ENCODE results near the gene ATAD1.
"Not testable (repeated sequence)": the region's sequence is repeated elsewhere in the genome, so short reads cannot be mapped to it uniquely, and the experiment has no call there.

Gene ATAD1

GRCh38 chr10:87753995-87754866 lies 63.8 kb downstream of the ATAD1 start:
- no peak for TF ChIP-seq CTCF (IDR thresholded peaks at IDR 0.05; ENCODE audit: insufficient read depth, low read depth, low read length, missing control alignments)
- no peak overlapping the region for H3K4me3 ChIP-seq (ENCODE audit: low read depth, low read length)
- no peak for DNase-seq (ENCODE audit: low read depth)

GRCh38 chr10:87752566-87752965 lies 65.5 kb downstream of the ATAD1 start:
- DNase-seq (ENCODE audit: low read depth), result no peak
- no peak overlapping the region for H3K4me3 ChIP-seq (ENCODE audit: low read depth, low read length)
- no peak for TF ChIP-seq CTCF (IDR thresholded peaks at IDR 0.05; ENCODE audit: insufficient read depth, low read depth, low read length, missing control alignments)

- no peak for DNase-seq (ENCODE audit: low read depth)
- TF ChIP-seq CTCF (IDR thresholded peaks at IDR 0.05; ENCODE audit: insufficient read depth, low read depth, low read length, missing control alignments), result no peak
- no peak overlapping the region for H3K4me3 ChIP-seq (ENCODE audit: low read depth, low read length)
Observed at GRCh38 chr10:87751274-87751673, 66.8 kb downstream of the ATAD1 start.

- no peak for TF ChIP-seq CTCF (IDR thresholded peaks at IDR 0.05; ENCODE audit: insufficient read depth, low read depth, low read length, missing control alignments)
- peak; percentile 12 for DNase-seq (ENCODE audit: low read depth)
- H3K4me3 ChIP-seq (ENCODE audit: low read depth, low read length), result no peak overlapping the region
Observed at GRCh38 chr10:87750817-87751216, 67.2 kb downstream of the ATAD1 start.

- no peak for TF ChIP-seq CTCF (IDR thresholded peaks at IDR 0.05; ENCODE audit: insufficient read depth, low read depth, low read length, missing control alignments)
- no peak for DNase-seq (ENCODE audit: low read depth)
- H3K4me3 ChIP-seq (ENCODE audit: low read depth, low read length), result no peak overlapping the region
Observed at GRCh38 chr10:87750001-87750671, 67.9 kb downstream of the ATAD1 start.

GRCh38 chr10:87748244-87748643 lies 69.8 kb downstream of the ATAD1 start:
- not testable (repeated sequence) for H3K4me3 ChIP-seq (ENCODE audit: low read depth, low read length); DNase-seq (ENCODE audit: low read depth)

GRCh38 chr10:87746911-87747310 lies 71.1 kb downstream of the ATAD1 start:
- no peak overlapping the region for H3K4me3 ChIP-seq (ENCODE audit: low read depth, low read length)
- no peak for DNase-seq (ENCODE audit: low read depth)
- no peak for TF ChIP-seq CTCF (IDR thresholded peaks at IDR 0.05; ENCODE audit: insufficient read depth, low read depth, low read length, missing control alignments)

Measured in GM12865 (cell line).